Brain microvascular endothelial cell (primary cell): Measurements from ENCODE around the gene EFNA5.

ENCODE experiments used
- DNase-seq: peaks from one replicate; pipeline ENCODE4 v3.0.0-alpha.2; 2020
- H3K27ac ChIP-seq: fragments of 250-450 bp; sonication (Bioruptor Pico); 2 replicates; pipeline ENCODE4 v1.5.1; 2020; ENCODE audit warnings: mild to moderate bottlenecking, moderate library complexity
- H3K27me3 ChIP-seq: fragments of 250-450 bp; sonication (Bioruptor Pico); replicated peaks from 2 replicates; pipeline ENCODE4 v1.5.1; 2020; ENCODE audit warnings: mild to moderate bottlenecking
- H3K36me3 ChIP-seq: fragments of 250-450 bp; sonication (Bioruptor Pico); replicated peaks from 2 replicates; pipeline ENCODE4 v1.5.1; 2020; ENCODE audit warnings: mild to moderate bottlenecking
- H3K4me3 ChIP-seq: 2 replicates; pipeline ENCODE4 v1.5.1; 2011; ENCODE audit warnings: low read depth, mild to moderate bottlenecking, control low read depth, low read length, moderate library complexity
- CTCF ChIP-seq: IDR thresholded peaks from 2 replicates; pipeline ENCODE4 v1.5.1; 2011; ENCODE audit warnings: low read depth, mild to moderate bottlenecking, moderate library complexity, low read length, control low read depth, inconsistent platforms; ENCODE audit errors: missing control alignments
- in situ Hi-C: cut with HindIII; loops from 2 replicates; pipeline ENCODE4 v1.10.0; 2017; ENCODE audit warnings: low sequenced_read_pairs, low pct_ligation_motif_present

EFNA5 gene

GRCh38 chr5:107616213-107616612 is 54.5 kb downstream of the EFNA5 start:
- Histone ChIP-seq H3K27me3 (no peaks in the 10 kb centered on the region), H3K4me3 (no peak overlapping the region), H3K36me3 (no peaks in the 10 kb centered on the region), H3K27ac (no peak overlapping the region)
- DNase-seq: no peak
- in situ Hi-C loops: no loop called here
- no peak for TF ChIP-seq CTCF

- DNase-seq: no peak
- in situ Hi-C loops: no loop called here
- H3K36me3 ChIP-seq: no peaks in the 10 kb centered on the region
- H3K4me3 ChIP-seq: no peak overlapping the region
- H3K27ac ChIP-seq: no peak overlapping the region
- no peak for TF ChIP-seq CTCF
- H3K27me3 ChIP-seq: no peaks in the 10 kb centered on the region
Observed at GRCh38 chr5:107615299-107615817, 55.4 kb downstream of the EFNA5 start.

- no peak overlapping the region for H3K4me3 ChIP-seq
- no peak for DNase-seq
- no peaks in the 10 kb centered on the region for H3K36me3 ChIP-seq
- in situ Hi-C loops: no loop called here
- TF ChIP-seq CTCF: no peak
- no peaks in the 10 kb centered on the region for H3K27me3 ChIP-seq
- H3K27ac ChIP-seq: no peak overlapping the region
Observed at GRCh38 chr5:107612541-107612940, 58.2 kb downstream of the EFNA5 start.

- Histone ChIP-seq H3K36me3 (no peaks in the 10 kb centered on the region), H3K27me3 (no peaks in the 10 kb centered on the region), H3K27ac (no peak overlapping the region), H3K4me3 (no peak overlapping the region)
- in situ Hi-C loops: no loop called here
- DNase-seq: peak; percentile 14
- no peak for TF ChIP-seq CTCF
Observed at GRCh38 chr5:107610798-107611197, 59.9 kb downstream of the EFNA5 start.

GRCh38 chr5:107607671-107608345 is 62.9 kb downstream of the EFNA5 start:
- no peaks in the 10 kb centered on the region for H3K36me3 ChIP-seq
- no peak for TF ChIP-seq CTCF
- in situ Hi-C loops: no loop called here
- no peak overlapping the region for H3K27ac ChIP-seq
- H3K4me3 ChIP-seq: no peak overlapping the region
- DNase-seq: no peak
- no peaks in the 10 kb centered on the region for H3K27me3 ChIP-seq

- H3K27ac ChIP-seq: no peak overlapping the region
- H3K4me3 ChIP-seq: no peak overlapping the region
- H3K27me3 ChIP-seq: no peaks in the 10 kb centered on the region
- H3K36me3 ChIP-seq: no peaks in the 10 kb centered on the region
- no peak for TF ChIP-seq CTCF
- in situ Hi-C loops: no loop called here
- no peak for DNase-seq
Observed at GRCh38 chr5:107607196-107607595, 63.5 kb downstream of the EFNA5 start.
